ENCODE data around the gene POTEC. TPM values are rescaled to one million over a fixed set of nuclear protein-coding genes. Genes with fewer than 3 reads are reported as not detected.
"Not testable (repeated sequence)": the region's sequence is repeated elsewhere in the genome, so short reads cannot be mapped to it uniquely, and the experiment has no call there.

POTEC gene
- total RNA-seq: not detected in 2 replicates

DNA sequence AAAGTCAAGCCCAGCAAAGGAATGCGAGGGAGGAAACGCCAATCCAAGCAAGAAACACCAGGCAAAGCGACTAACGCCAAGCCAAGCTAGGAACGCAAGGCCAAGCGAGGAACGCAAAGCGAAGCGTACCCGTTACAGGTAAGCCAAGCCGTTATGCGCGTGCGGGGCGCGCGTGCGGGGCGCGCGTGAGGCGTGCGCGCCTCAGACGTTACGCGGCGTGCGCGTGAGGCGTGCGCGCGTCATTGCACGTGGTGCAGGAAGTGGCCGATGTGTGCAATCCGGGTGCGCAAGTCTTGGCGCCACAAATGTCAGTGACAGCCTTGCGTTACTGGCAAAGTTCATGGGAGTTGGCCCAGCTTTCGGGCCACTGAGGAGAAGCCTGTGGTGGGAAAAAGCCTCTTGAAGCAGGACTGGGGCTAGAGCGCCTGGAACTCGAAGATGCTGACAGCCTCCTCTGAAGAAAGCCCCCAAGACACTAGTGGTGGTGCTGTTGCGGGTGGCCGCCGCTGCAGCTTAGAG is at the start of gene POTEC:
Gene POTEC (minus strand): TSS at position 155 of the 519 bp plus-strand sequence. CDS start 454 bp downstream, outside the sequence.
- not testable (repeated sequence) for H3K9me3 Mint-ChIP-seq

DNA sequence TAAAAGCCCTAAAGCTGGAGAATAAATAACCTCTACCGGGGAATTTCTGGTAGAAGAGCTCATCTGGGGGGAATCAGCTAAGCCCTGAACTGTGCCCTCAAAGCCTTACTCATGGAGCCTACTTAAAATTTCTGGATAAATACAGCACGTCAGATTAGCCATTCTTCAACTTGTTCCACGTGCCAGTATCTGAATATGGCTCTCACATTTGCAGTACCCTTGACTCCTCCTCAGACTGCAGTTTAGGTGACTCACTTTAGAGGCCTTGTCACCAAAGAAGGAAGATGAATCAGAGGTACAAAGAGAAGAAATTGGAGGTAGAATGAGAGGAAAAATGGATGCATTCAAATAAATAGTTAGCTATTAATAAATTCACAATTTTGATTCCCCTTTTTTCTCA is 34.6 kb upstream of the POTEC start:
- Mint-ChIP-seq H3K4me3 (ENCODE audit: low read depth) (no peak overlapping the region), H3K27me3 (ENCODE audit: low read depth) (no peaks in the 10 kb centered on the region), H3K36me3 (ENCODE audit: low read depth) (no peaks in the 10 kb centered on the region), H3K9me3 (no peaks in the 10 kb centered on the region), H3K4me1 (ENCODE audit: low read depth) (no peaks in the 10 kb centered on the region), H3K27ac (no peak overlapping the region)
- intact Hi-C loops (cut with micrococcal nuclease): no loop called here
- DNase-seq (ENCODE audit: low spot score): no peak

More for the DNA sequence above, at the start of gene POTEC:
- intact Hi-C loops (cut with micrococcal nuclease); H3K27ac Mint-ChIP-seq; DNase-seq (ENCODE audit: low spot score); H3K36me3 Mint-ChIP-seq (ENCODE audit: low read depth); H3K4me1 Mint-ChIP-seq (ENCODE audit: low read depth); H3K27me3 Mint-ChIP-seq (ENCODE audit: low read depth); H3K4me3 Mint-ChIP-seq (ENCODE audit: low read depth): not testable (repeated sequence)

DNA sequence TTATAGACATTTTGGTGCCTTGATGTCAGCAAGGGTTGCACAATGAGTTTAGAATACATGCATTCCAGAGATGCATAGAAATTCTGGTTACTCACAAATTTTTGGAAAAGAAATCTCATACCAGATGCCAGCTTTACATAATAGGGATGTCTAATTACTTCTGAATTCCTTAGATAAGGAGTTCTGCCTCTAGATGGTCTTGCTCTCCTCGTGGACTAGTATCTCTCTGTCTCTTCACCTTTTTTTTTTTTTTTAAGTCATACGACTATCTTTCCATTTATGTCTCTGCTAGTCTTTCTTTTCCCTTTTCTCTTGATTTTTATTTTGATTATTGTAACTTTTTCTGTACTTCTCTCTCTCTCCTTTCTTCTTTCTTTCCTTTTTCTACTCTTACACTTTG is 16.1 kb upstream of the POTEC start:
- DNase-seq (ENCODE audit: low spot score); H3K36me3 Mint-ChIP-seq (ENCODE audit: low read depth); intact Hi-C loops (cut with micrococcal nuclease); H3K27ac Mint-ChIP-seq; H3K27me3 Mint-ChIP-seq (ENCODE audit: low read depth); H3K9me3 Mint-ChIP-seq; H3K4me3 Mint-ChIP-seq (ENCODE audit: low read depth); H3K4me1 Mint-ChIP-seq (ENCODE audit: low read depth): not testable (repeated sequence)

DNA sequence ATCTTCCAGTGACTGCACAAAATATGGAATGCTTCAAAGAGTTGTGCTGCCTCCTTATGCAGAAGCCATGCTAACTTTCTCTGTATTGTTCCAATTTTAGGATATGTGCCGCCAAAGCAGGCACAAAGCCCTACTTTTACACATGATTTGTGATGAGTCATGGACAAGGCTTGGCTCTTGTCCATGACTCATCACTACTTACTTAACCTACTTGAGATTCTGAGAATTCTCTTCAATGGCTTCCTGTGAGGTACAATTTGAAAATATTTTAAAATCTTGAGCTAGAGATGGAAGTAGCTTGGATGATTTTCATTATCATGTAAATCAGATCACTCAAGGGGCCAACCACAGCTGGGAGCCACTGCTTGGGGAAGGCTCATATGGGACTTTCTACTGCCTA is 11.7 kb downstream of the POTEC start:
- H3K4me3 Mint-ChIP-seq (ENCODE audit: low read depth); intact Hi-C loops (cut with micrococcal nuclease); H3K36me3 Mint-ChIP-seq (ENCODE audit: low read depth); DNase-seq (ENCODE audit: low spot score); H3K9me3 Mint-ChIP-seq; H3K27ac Mint-ChIP-seq; H3K4me1 Mint-ChIP-seq (ENCODE audit: low read depth); H3K27me3 Mint-ChIP-seq (ENCODE audit: low read depth): not testable (repeated sequence)

DNA sequence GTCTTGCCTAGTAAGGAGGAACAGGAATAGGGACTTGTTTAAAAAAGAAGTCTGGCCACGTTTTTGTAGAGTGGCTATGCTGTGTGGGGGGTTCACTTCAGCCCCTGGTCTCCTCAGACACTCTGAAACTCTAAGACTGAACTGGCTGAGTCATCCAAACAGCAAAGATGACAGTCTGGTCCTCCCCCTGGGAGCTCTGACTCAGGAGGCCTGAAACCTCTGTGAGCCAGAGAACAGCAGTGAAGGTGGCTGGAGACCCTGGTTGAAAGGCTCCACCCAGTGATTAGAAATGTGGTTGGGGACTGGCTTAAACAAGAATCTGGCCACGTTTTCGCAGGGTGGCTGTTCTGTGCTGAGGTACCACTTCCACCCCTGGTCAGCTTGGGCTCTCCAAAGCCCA is 32.7 kb downstream of the POTEC start:
- H3K27me3 Mint-ChIP-seq (ENCODE audit: low read depth); H3K4me3 Mint-ChIP-seq (ENCODE audit: low read depth); H3K4me1 Mint-ChIP-seq (ENCODE audit: low read depth); H3K9me3 Mint-ChIP-seq; H3K27ac Mint-ChIP-seq; intact Hi-C loops (cut with micrococcal nuclease); H3K36me3 Mint-ChIP-seq (ENCODE audit: low read depth); DNase-seq (ENCODE audit: low spot score): not testable (repeated sequence)

DNA sequence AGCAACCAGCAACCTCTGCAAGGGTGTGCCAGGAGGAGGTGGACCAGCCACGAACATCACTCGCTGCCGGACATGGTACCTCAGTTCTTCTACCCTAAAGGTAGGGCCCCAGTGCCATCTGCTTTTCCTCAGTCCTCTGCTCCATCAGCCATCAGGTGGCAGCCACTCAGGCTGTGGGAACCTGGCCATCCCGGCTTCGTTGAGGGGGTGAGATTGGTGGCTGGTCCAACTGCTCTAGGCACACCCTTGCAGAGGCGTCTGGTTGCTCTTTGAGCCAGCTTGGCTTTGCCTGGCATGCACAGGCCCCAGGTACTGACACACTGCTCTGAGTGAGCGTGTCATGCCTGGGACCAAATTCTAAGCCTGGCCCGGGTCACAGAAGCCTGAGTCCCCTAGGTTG is 39.7 kb downstream of the POTEC start:
- intact Hi-C loops (cut with micrococcal nuclease); H3K4me3 Mint-ChIP-seq (ENCODE audit: low read depth); H3K27me3 Mint-ChIP-seq (ENCODE audit: low read depth); DNase-seq (ENCODE audit: low spot score); H3K36me3 Mint-ChIP-seq (ENCODE audit: low read depth); H3K27ac Mint-ChIP-seq; H3K9me3 Mint-ChIP-seq; H3K4me1 Mint-ChIP-seq (ENCODE audit: low read depth): not testable (repeated sequence)

DNA sequence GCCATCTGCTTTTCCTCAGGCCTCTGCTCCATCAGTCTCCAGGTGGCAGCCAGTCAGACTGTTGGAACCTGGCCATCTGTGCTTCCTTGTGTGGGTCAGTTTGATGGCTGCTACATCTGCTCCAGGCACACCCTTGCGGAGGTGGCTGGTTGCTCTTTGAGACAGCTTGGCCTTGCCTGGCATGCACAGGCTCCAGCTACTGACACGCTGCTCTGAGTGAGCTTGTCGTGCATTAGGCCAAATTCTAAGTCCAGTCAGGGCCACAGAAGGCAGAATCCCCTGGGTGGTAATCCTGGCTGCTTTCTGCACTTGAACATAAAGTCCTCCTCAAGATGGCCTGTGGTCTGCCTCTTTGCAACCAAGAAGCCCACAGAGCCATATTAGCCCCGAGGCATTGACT is 41.5 kb downstream of the POTEC start:
- intact Hi-C loops (cut with micrococcal nuclease); H3K4me3 Mint-ChIP-seq (ENCODE audit: low read depth); H3K36me3 Mint-ChIP-seq (ENCODE audit: low read depth); H3K4me1 Mint-ChIP-seq (ENCODE audit: low read depth); H3K27me3 Mint-ChIP-seq (ENCODE audit: low read depth); H3K9me3 Mint-ChIP-seq; H3K27ac Mint-ChIP-seq; DNase-seq (ENCODE audit: low spot score): not testable (repeated sequence)

DNA sequence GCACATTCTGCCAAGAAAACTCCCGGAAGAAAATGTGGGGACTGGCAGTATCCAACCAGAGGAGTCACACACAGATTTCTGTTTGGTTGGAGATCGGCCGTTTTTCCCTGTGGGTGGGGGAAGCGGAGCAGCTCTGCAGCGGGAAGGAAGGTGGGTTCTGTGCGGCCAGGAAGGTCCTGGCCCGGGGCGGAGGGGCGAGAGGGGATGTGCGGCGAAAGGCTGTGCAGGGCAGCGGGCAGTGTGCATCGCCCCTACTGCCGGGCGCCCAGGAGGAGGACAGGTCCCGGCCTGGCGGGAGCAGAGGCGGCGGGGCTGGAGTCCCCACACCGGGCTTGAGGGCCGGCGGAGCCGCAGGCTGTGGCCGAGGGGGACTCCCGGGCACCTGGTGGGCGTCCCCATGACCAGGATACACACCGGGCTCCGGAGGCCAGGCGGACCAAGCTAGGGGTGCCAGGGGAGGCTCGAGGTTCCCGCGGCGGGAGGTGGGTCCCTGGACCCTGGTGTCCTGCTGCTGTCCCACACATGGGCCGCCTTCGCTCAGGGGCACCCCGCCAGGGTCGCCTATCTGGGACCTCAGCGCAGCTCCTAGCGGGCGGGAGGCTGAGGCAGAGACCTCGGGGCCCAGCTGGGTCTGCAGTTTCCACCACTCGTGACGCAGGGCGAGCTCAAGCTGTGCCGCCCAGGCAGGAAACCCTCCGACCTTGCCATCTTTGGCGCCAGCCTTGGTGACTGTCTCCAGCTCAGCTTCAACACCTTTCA is 54.0 kb downstream of the POTEC start:
- H3K4me3 Mint-ChIP-seq (ENCODE audit: low read depth); H3K4me1 Mint-ChIP-seq (ENCODE audit: low read depth); H3K36me3 Mint-ChIP-seq (ENCODE audit: low read depth); H3K27me3 Mint-ChIP-seq (ENCODE audit: low read depth); H3K27ac Mint-ChIP-seq; H3K9me3 Mint-ChIP-seq; intact Hi-C loops (cut with micrococcal nuclease); DNase-seq (ENCODE audit: low spot score): not testable (repeated sequence)

DNA sequence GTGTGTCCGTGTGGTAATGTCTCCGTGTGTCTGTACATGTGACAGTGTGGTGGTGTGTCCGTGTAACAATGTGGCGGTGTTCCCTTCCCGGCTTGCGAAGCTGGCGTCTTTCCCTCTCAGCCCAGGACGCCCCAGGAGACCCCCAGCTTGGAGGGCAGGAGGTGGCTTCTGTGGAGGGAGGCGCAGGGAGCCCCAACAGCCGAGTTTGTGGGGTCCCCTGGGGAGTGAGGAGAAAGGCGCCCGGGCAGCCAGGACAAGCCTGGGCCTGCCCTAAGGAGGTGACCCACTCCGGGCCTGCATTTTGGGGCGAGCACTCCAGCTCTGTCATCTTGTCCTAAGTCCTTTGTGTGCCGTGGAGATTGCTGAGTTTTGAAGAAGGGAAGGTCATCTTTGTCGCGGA is 54.6 kb downstream of the POTEC start:
- H3K4me3 Mint-ChIP-seq (ENCODE audit: low read depth); H3K9me3 Mint-ChIP-seq; H3K27me3 Mint-ChIP-seq (ENCODE audit: low read depth); H3K27ac Mint-ChIP-seq; intact Hi-C loops (cut with micrococcal nuclease); DNase-seq (ENCODE audit: low spot score); H3K36me3 Mint-ChIP-seq (ENCODE audit: low read depth); H3K4me1 Mint-ChIP-seq (ENCODE audit: low read depth): not testable (repeated sequence)

DNA sequence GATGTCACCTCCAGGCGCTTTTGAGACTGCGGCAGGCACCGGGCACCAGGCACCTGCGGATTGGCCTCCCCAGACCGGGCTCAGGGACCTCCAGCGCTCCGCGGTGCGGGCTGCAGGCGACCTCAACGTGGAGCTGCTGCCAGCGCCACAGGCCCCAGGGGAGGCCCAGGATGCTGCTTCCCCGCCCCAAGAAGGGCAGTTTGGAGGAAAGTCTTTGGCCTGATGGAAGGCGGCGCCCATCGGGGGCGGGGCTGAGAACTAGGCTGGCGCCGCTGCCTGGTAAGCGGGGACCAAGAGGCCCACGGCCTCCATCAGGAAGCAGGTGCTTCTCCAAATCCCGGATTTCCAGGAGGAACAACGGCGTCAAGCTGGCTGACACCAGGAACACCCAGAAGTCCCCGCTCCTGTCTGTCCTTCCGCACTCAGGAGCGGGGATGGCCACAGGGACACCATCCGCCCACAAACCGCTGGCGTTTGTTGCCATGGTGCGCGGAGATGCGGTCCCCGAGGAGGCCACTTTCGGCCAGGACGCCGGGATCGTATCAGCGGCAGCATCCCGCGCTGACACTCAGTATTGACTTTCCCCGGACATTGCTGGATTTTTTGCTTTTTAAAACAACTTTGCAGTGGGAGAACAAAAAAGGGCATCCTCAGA is 56.3 kb downstream of the POTEC start:
- H3K4me1 Mint-ChIP-seq (ENCODE audit: low read depth); H3K9me3 Mint-ChIP-seq; H3K4me3 Mint-ChIP-seq (ENCODE audit: low read depth); H3K27me3 Mint-ChIP-seq (ENCODE audit: low read depth); intact Hi-C loops (cut with micrococcal nuclease); DNase-seq (ENCODE audit: low spot score); H3K36me3 Mint-ChIP-seq (ENCODE audit: low read depth); H3K27ac Mint-ChIP-seq: not testable (repeated sequence)

DNA sequence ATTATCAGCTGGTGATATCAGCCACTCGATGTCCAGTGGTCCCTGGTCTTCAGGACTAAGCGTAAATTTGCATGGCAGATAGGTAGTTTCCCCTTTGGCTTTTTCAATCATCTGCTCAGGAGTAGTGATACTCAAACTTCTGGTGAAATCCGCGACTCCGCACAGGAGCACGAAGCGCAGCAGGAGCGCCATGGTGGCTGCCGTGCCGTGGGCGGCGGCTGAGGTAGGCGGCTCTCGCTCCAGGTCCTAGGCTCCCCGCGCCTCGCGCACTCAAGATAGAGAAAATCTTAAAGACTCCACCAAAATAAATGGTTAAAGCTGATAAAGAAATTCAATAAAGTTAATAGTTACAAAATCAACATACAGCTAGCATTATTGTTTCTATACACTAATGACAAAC is 64.3 kb downstream of the POTEC start:
- H3K27ac Mint-ChIP-seq; H3K27me3 Mint-ChIP-seq (ENCODE audit: low read depth); intact Hi-C loops (cut with micrococcal nuclease); H3K4me3 Mint-ChIP-seq (ENCODE audit: low read depth); H3K36me3 Mint-ChIP-seq (ENCODE audit: low read depth); H3K4me1 Mint-ChIP-seq (ENCODE audit: low read depth); H3K9me3 Mint-ChIP-seq; DNase-seq (ENCODE audit: low spot score): not testable (repeated sequence)

DNA sequence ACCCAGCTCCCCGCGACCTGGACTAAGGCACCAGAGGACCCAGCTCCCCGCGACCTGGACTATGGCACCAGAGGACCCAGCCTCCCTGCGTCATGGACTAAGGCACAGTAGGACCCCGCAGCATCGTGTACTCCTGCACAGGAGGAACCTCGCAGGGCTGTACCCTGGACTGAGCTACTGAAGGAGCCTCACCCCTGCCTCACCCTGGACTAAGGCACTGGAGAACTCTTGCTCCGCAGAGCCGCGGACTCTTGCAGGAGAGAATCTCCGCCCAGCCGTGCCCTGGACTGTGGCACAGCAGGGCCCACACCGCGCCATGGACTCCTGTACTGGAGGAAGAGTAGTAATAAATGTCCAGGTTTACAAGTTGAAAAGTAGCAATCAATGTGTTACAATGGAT is 67.9 kb downstream of the POTEC start:
- H3K36me3 Mint-ChIP-seq (ENCODE audit: low read depth); H3K27ac Mint-ChIP-seq; H3K4me3 Mint-ChIP-seq (ENCODE audit: low read depth); H3K27me3 Mint-ChIP-seq (ENCODE audit: low read depth); DNase-seq (ENCODE audit: low spot score); intact Hi-C loops (cut with micrococcal nuclease); H3K4me1 Mint-ChIP-seq (ENCODE audit: low read depth); H3K9me3 Mint-ChIP-seq: not testable (repeated sequence)

DNA sequence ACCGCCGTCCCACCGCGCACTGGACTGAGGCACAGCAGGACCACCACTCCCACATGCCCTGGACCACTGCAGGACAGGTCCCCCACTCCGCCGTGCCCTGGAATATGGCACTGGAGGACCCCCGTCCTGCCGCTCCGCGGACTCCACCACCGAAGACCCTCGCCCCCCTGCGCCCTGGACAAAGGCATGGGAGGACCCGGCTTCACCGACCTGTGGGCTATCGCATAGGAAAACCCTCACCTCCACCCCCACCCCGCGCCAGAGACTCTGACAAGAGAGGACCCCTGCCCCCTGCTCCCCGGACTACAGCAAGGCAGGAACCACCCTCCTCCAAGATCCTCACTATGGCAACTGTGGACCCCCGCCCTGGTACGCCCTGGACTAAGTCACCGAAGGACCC is 68.6 kb downstream of the POTEC start:
- not testable (repeated sequence) for H3K27me3 Mint-ChIP-seq (ENCODE audit: low read depth); H3K4me1 Mint-ChIP-seq (ENCODE audit: low read depth); DNase-seq (ENCODE audit: low spot score)

More for the DNA sequence above, 68.6 kb downstream of the POTEC start:
- H3K36me3 Mint-ChIP-seq (ENCODE audit: low read depth); H3K27ac Mint-ChIP-seq; H3K9me3 Mint-ChIP-seq; H3K4me3 Mint-ChIP-seq (ENCODE audit: low read depth); intact Hi-C loops (cut with micrococcal nuclease): not testable (repeated sequence)

All from activated T-helper 2 cell treated with anti-CD3 and anti-CD28 coated beads, Interferon-gamma antibody, Interleukin-2, Interleukin-4, amounts not matched to agents 10 μg/mL and 5 μg/mL and 100 μg/mL, durations not matched to agents 14 hours and 24 hours and 36 hours (primary cell).